G401.6 (cell line): Measurements from ENCODE around the gene ITGB2.

Experiments used
- FAIRE-seq: peaks from 2 replicates; lab custom pipeline; 2012; peaks lifted over from hg19 to GRCh38; lab: Jason Lieb, UNC

The ITGB2 gene

GRCh38 chr21:44897326-44898010 is 23.2 kb downstream of the ITGB2 start:
- no peak for FAIRE-seq

- no peak for FAIRE-seq
These were observed 24.0 kb downstream of the ITGB2 start for GRCh38 chr21:44896561-44897286.

- no peak for FAIRE-seq
These were observed 24.8 kb downstream of the ITGB2 start for GRCh38 chr21:44895859-44896258.

GRCh38 chr21:44894687-44895302 is 25.9 kb downstream of the ITGB2 start:
- FAIRE-seq: no peak

- no peak for FAIRE-seq
These were observed 26.6 kb downstream of the ITGB2 start for GRCh38 chr21:44893948-44894656.

- FAIRE-seq: no peak
These were observed 27.5 kb downstream of the ITGB2 start for GRCh38 chr21:44893278-44893556.

- FAIRE-seq: peak; percentile 76
These were observed 28.0 kb downstream of the ITGB2 start for GRCh38 chr21:44892536-44893277.

- FAIRE-seq: no peak
These were observed 28.6 kb downstream of the ITGB2 start for GRCh38 chr21:44892095-44892494.

- FAIRE-seq: no peak
These were observed 29.1 kb downstream of the ITGB2 start for GRCh38 chr21:44891631-44892031.

- no peak for FAIRE-seq
These were observed 29.6 kb downstream of the ITGB2 start for GRCh38 chr21:44890961-44891541.

GRCh38 chr21:44890338-44890931 is 30.3 kb downstream of the ITGB2 start:
- no peak for FAIRE-seq

GRCh38 chr21:44889625-44890337 is 30.9 kb downstream of the ITGB2 start:
- no peak for FAIRE-seq

GRCh38 chr21:44888581-44889550 is 31.8 kb downstream of the ITGB2 start:
- FAIRE-seq: no peak

GRCh38 chr21:44887807-44888580 is 32.7 kb downstream of the ITGB2 start:
- no peak for FAIRE-seq

GRCh38 chr21:44887126-44887806 is 33.4 kb downstream of the ITGB2 start:
- FAIRE-seq: no peak

- FAIRE-seq: no peak
These were observed 34.3 kb downstream of the ITGB2 start for GRCh38 chr21:44886113-44887075.

GRCh38 chr21:44885615-44886014 is 35.1 kb downstream of the ITGB2 start:
- FAIRE-seq: no peak
